Upper lobe of right lung (tissue), 1 donor: ENCODE results near the gene MC1R. TPM values are rescaled to one million over a fixed set of nuclear protein-coding genes. Genes with fewer than 3 reads are reported as not detected.

Experiments
- ATAC-seq: fragments of 200-7000 bp; cut with Tn5 transposase; one replicate; pipeline ENCODE4 v1.9.1; 2020; ENCODE audit warnings: mild to moderate bottlenecking, moderate library complexity
- DNase-seq: peaks from one replicate; pipeline ENCODE4 v3.0.0-alpha.2; 2020
- H3K27ac ChIP-seq: fragments of 200-600 bp; one replicate; pipeline ENCODE4 v1.8.0; 2022
- H3K27me3 ChIP-seq: fragments of 200-600 bp; one replicate; pipeline ENCODE4 v1.8.0; 2022; ENCODE audit warnings: mild to moderate bottlenecking
- H3K36me3 ChIP-seq: fragments of 200-600 bp; one replicate; pipeline ENCODE4 v1.8.0; 2022
- H3K4me1 ChIP-seq: fragments of 200-600 bp; one replicate; pipeline ENCODE4 v1.8.0; 2022
- H3K4me3 ChIP-seq: fragments of 200-600 bp; one replicate; pipeline ENCODE4 v1.8.0; 2022; ENCODE audit warnings: mild to moderate bottlenecking
- H3K9me3 ChIP-seq: fragments of 200-600 bp; one replicate; pipeline ENCODE4 v1.8.0; 2022
- intact Hi-C: fragments of 100-400 bp; cut with DNase I; formaldehyde crosslinking; loops from one replicate; pipeline ENCODE4 v1.11.0; 2022
- total RNA-seq: library from RNA; stranded (reverse); fragmentation: NEBNext Ultra II Directional; extraction: Animal tissue kit (Norgen Biotek cat#: 25700); gene quantifications from one replicate; pipeline ENCODE4 v1.2.1, GENCODE V29; 2021
- TF ChIP-seq, protein P1 (sequence below): fragments of 200-600 bp; IDR thresholded peaks from one replicate; pipeline ENCODE4 v1.8.0; 2022; ENCODE audit warnings: antibody characterized with exemption
- donor health status: DM: no; HTN: yes; CAD: no; lungs with severe emphysema.

The MC1R gene
- total RNA-seq, 1 donor from 2014 or later = 3.6 TPM

DNA sequence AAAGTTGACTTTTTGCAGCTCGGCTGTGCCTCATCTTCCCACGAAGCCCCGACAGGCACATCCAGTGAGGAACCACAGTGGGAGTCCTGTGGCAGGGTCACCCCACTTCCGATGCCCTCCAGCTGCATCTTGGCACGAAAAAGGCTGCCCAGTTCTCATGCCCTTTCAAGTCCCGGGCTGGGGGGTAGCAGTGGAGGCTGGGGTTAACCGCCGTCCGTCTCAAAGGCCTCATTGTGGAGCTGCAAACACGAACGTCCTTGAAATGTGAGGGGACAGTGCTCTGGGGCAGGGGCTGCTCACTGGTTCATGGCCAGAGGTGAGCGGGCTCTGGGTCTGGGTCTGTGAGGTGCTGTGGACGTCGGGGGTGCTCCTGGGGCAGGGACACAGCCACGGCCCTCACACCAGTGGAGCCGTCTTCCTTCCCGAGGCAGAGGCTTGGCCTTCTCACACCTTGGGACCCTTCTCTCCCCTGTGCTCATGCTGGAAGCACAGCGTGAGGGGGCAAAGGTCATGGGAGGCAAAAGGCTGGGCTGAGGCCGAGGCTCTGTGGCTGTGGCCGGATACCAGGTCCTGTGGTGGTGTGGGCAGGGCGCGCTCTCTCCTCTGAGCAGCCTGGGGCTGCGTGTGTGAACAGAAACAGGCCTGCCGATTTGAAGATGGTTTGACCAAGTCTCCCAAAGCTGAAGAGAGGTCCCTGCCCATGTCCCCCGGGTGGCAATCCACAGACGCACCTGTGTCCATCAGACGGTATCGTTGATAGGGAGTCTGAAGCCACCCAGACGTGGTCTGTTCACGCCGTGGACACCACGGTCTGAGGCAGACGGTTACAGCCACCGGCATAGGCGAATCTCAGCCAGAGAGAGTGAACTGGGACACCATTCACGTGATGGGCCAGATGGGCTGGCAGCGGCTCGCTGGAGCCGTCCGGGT, 3.1 kb upstream of the MC1R start:
- TF ChIP-seq, protein P1, sequence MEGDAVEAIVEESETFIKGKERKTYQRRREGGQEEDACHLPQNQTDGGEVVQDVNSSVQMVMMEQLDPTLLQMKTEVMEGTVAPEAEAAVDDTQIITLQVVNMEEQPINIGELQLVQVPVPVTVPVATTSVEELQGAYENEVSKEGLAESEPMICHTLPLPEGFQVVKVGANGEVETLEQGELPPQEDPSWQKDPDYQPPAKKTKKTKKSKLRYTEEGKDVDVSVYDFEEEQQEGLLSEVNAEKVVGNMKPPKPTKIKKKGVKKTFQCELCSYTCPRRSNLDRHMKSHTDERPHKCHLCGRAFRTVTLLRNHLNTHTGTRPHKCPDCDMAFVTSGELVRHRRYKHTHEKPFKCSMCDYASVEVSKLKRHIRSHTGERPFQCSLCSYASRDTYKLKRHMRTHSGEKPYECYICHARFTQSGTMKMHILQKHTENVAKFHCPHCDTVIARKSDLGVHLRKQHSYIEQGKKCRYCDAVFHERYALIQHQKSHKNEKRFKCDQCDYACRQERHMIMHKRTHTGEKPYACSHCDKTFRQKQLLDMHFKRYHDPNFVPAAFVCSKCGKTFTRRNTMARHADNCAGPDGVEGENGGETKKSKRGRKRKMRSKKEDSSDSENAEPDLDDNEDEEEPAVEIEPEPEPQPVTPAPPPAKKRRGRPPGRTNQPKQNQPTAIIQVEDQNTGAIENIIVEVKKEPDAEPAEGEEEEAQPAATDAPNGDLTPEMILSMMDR = no peak
- DNase-seq (no peak), ATAC-seq (no peak)
- Histone ChIP-seq H3K27me3 (no peaks in the 10 kb centered on the region), H3K27ac (no peak overlapping the region), H3K9me3 (no peaks in the 10 kb centered on the region), H3K4me3 (no peak overlapping the region), H3K36me3 (peaks cover 9% of the 10 kb centered on the region), H3K4me1 (peaks cover 20% of the 10 kb centered on the region)
- intact Hi-C loops = no loop called here

DNA sequence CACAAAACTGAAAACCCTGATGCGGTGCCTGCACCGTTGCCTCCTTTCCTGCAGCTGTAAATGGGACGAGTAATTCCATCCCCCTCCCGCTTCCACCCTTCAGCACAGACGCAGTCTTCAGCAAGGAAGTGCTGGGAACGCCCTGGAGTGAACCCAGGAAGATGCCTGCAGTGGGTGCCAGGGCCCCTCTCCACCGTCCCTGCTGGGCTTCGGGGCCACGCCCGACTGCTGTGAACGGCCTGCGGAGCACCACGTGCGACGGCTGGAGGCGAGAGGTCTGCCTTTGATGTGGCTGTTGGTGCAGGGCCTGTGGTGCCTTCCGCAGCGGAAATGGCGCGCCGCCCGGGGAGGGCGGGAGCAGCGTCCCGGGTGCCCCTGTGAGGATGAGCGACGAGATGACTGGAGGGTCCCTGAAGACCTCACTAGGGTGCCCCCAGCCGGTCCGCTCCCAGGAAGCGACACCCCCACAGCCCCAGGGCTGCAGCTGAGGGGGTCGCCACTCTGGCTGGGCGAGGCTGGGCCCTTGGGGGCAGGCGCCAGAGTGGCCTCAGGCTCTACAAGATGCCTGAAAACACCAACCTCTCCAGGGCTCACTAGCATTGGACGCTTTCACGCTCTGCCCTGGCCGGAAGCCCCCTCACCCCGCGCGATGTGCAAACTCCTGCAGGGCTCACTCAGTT, 749 bp upstream of the MC1R start:
- Histone ChIP-seq H3K9me3 (no peaks in the 10 kb centered on the region), H3K4me3 (peak overlapping the region; percentile 28), H3K36me3 (no peaks in the 10 kb centered on the region), H3K27me3 (peaks cover 12% of the 10 kb centered on the region), H3K4me1 (peaks cover 40% of the 10 kb centered on the region), H3K27ac (no peak overlapping the region)
- DNase-seq = peak; percentile 89
- TF ChIP-seq, protein P1 = no peak
- ATAC-seq = peak; percentile 81
- intact Hi-C loops = no loop called here

DNA sequence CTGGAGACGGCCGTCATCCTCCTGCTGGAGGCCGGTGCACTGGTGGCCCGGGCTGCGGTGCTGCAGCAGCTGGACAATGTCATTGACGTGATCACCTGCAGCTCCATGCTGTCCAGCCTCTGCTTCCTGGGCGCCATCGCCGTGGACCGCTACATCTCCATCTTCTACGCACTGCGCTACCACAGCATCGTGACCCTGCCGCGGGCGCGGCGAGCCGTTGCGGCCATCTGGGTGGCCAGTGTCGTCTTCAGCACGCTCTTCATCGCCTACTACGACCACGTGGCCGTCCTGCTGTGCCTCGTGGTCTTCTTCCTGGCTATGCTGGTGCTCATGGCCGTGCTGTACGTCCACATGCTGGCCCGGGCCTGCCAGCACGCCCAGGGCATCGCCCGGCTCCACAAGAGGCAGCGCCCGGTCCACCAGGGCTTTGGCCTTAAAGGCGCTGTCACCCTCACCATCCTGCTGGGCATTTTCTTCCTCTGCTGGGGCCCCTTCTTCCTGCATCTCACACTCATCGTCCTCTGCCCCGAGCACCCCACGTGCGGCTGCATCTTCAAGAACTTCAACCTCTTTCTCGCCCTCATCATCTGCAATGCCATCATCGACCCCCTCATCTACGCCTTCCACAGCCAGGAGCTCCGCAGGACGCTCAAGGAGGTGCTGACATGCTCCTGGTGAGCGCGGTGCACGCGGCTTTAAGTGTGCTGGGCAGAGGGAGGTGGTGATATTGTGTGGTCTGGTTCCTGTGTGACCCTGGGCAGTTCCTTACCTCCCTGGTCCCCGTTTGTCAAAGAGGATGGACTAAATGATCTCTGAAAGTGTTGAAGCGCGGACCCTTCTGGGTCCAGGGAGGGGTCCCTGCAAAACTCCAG, 1.1 kb downstream of the MC1R start:
- H3K36me3 ChIP-seq = no peaks in the 10 kb centered on the region
- H3K4me3 ChIP-seq = no peak overlapping the region
- TF ChIP-seq, protein P1 = no peak
- DNase-seq = no peak
- intact Hi-C loops = no loop called here
- no peaks in the 10 kb centered on the region for H3K9me3 ChIP-seq
- ATAC-seq = no peak
- H3K4me1 ChIP-seq = peaks cover 47% of the 10 kb centered on the region
- H3K27ac ChIP-seq = no peak overlapping the region
- peaks cover 26% of the 10 kb centered on the region for H3K27me3 ChIP-seq

DNA sequence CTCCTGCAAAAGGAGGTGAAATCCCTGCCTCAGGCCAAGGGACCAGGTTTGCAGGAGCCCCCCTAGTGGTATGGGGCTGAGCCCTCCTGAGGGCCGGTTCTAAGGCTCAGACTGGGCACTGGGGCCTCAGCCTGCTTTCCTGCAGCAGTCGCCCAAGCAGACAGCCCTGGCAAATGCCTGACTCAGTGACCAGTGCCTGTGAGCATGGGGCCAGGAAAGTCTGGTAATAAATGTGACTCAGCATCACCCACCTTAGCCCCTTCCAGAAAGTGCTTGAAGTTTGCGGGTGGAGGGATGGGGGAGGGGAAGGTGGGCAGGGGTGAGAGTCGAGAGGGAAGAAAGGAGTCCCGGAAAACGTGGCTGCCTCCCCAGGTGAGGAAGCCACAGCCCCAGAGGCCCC, 2.1 kb downstream of the MC1R start:
- intact Hi-C loops = no loop called here
- H3K4me1 ChIP-seq = peaks cover 50% of the 10 kb centered on the region
- DNase-seq (no peak), ATAC-seq (no peak)
- H3K36me3 ChIP-seq = no peaks in the 10 kb centered on the region
- H3K4me3 ChIP-seq = no peak overlapping the region
- peaks cover 34% of the 10 kb centered on the region for H3K27me3 ChIP-seq
- H3K9me3 ChIP-seq = no peaks in the 10 kb centered on the region
- H3K27ac ChIP-seq = no peak overlapping the region
- TF ChIP-seq, protein P1 = no peak

DNA sequence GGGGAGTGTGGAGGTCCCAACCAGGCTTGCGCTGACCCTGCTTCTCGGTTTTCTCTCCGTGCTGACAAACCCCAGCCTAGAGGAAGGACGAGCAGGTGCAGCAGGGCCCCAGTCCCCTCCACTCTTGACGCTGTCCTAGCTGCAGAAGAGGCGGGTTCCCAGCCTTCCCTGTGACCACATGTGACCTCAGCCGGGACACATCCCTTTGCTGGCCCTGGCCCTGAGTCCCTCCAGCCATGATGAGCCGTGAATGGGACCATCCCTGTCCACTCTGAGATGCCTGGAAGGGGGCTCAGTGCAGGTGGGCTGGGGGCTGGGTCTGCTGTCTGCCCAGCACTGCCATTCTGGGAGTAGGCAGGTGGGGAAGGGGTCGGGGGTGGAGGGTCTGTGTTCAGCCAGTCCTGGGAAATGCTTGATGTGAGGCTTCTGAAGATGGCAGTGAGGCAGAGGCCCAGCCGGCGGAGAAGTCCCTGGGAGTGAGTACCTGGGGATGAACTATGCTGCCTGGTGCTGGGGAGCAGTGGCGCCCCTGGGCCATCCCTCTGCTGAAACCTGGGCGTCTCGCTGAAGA, 2.6 kb downstream of the MC1R start:
- intact Hi-C loops = no loop called here
- H3K4me1 ChIP-seq = peaks cover 54% of the 10 kb centered on the region
- H3K9me3 ChIP-seq = no peaks in the 10 kb centered on the region
- peaks cover 37% of the 10 kb centered on the region for H3K27me3 ChIP-seq
- DNase-seq (no peak), ATAC-seq (no peak)
- TF ChIP-seq, protein P1 = no peak
- H3K36me3 ChIP-seq = no peaks in the 10 kb centered on the region
- H3K27ac ChIP-seq = peak overlapping the region; percentile 80
- H3K4me3 ChIP-seq = no peak overlapping the region
